Tibial nerve (tissue), 4 donors: ENCODE measurements around the gene NETO1. TPM values are rescaled to one million over a fixed set of nuclear protein-coding genes. Genes with fewer than 3 reads are reported as not detected.

ENCODE experiments used
- DNase-seq, 2 donors: peaks; one replicate each; pipeline ENCODE4 v3.0.0-alpha.2; 2019; ENCODE audit warnings: low spot score in 2 of 2
- H3K27ac ChIP-seq, 4 donors: fragments of 200-600 bp; sonication (generic) in 3 of 4; one replicate each; pipeline ENCODE4 v1.5.1; 2017 to 2019; ENCODE audit warnings: mild to moderate bottlenecking in 1 of 4
- H3K27me3 ChIP-seq, 2 donors: fragments of 200-600 bp; sonication (generic) in 1 of 2; one replicate each; pipeline versions ENCODE4 v1.5.1 to v1.6.0; 2017 to 2019
- H3K36me3 ChIP-seq, 3 donors: fragments of 200-600 bp; sonication (generic); one replicate each; pipeline ENCODE4 v1.5.1; 2018 to 2019
- H3K4me1 ChIP-seq, 4 donors: fragments of 200-600 bp; sonication (generic) in 3 of 4; one replicate each; pipeline ENCODE4 v1.5.1; 2017 to 2019
- H3K4me3 ChIP-seq, 4 donors: fragments of 200-600 bp; sonication (generic) in 3 of 4; one replicate each; pipeline ENCODE4 v1.5.1; 2017 to 2019; ENCODE audit warnings: mild to moderate bottlenecking in 1 of 4, moderate library complexity in 1 of 4
- H3K9me3 ChIP-seq, 4 donors: fragments of 200-600 bp; sonication (generic) in 3 of 4; one replicate each; pipeline ENCODE4 v1.5.1; 2017 to 2019
- CTCF ChIP-seq, 5 experiments: fragments of 200-600 bp in 3 of 5; fragments of 450-650 bp in 2 of 5; sonication (generic) in 3 of 5; IDR thresholded peaks; one replicate each; pipeline ENCODE4 v1.5.1; 2016 to 2019; ENCODE audit warnings: antibody characterized with exemption in 5 of 5, mild to moderate bottlenecking in 3 of 5, moderate library complexity in 2 of 5
- EP300 ChIP-seq, 2 donors: sonication (generic); formaldehyde crosslinking; IDR thresholded peaks; one replicate each; pipeline ENCODE4 v1.6.1; 2017; ENCODE audit warnings: antibody characterized with exemption in 2 of 2, mild to moderate bottlenecking in 1 of 2
- POLR2A ChIP-seq, 2 donors: fragments of 450-650 bp; IDR thresholded peaks; one replicate each; pipeline ENCODE4 v1.6.1; 2017; ENCODE audit warnings: antibody characterized with exemption in 2 of 2, mild to moderate bottlenecking in 2 of 2, moderate library complexity in 2 of 2
- WGBS, 2 donors: methylation state at CpG; one replicate each; pipeline ENCODE4 v1.1.5; 2018; 5-methylcytosine and 5-hydroxymethylcytosine counted together
- total RNA-seq, 4 donors: library from RNA; depleted of rRNA; stranded (reverse); fragments of >200 nt; gene quantifications; one replicate each; pipeline ENCODE4 v1.1.0, GENCODE V29; 2016

Gene NETO1
- total RNA-seq, 4 donors from 2014 or later: 0.59 to 14.7 (median 0.64) TPM

- no peak for TF ChIP-seq EP300 (IDR thresholded peaks at IDR 0.05)
- no peak for TF ChIP-seq CTCF (IDR thresholded peaks at IDR 0.05)
- TF ChIP-seq POLR2A (IDR thresholded peaks at IDR 0.05): no peak
These were observed 24.0 kb downstream of the NETO1 start for GRCh38 chr18:72843743-72844142.

GRCh38 chr18:72840109-72840508 lies 27.7 kb downstream of the NETO1 start:
- H3K36me3 ChIP-seq: no peaks in the 10 kb centered on the region
- no peak overlapping the region for H3K4me3 ChIP-seq
- H3K9me3 ChIP-seq: no peaks in the 10 kb centered on the region
- H3K27ac ChIP-seq: no peak overlapping the region
- 36 to 46% methylated on average over 4 of the region's 4 CpGs for WGBS, 2 donors
- no peaks in the 10 kb centered on the region for H3K27me3 ChIP-seq
- H3K4me1 ChIP-seq: no peaks in the 10 kb centered on the region
- TF ChIP-seq EP300 (IDR thresholded peaks at IDR 0.05) (no peak), CTCF (IDR thresholded peaks at IDR 0.05) (no peak), POLR2A (IDR thresholded peaks at IDR 0.05) (no peak)
- no peak for DNase-seq

More at GRCh38 chr18:72843743-72844142, 24.0 kb downstream of the NETO1 start:
- H3K4me1 ChIP-seq: no peaks in the 10 kb centered on the region
- 81 to 85% methylated on average over 8 of the region's 8 CpGs for WGBS, 2 donors
- no peaks in the 10 kb centered on the region for H3K36me3 ChIP-seq
- H3K27me3 ChIP-seq: no peaks in the 10 kb centered on the region
- peaks cover 0 to 4% (median 0%) of the 10 kb centered on the region in 4 donors for H3K9me3 ChIP-seq
- H3K27ac ChIP-seq: no peak overlapping the region
- H3K4me3 ChIP-seq: no peak overlapping the region
- DNase-seq: no peak

- TF ChIP-seq CTCF (IDR thresholded peaks at IDR 0.05): no peak
- no peak for TF ChIP-seq EP300 (IDR thresholded peaks at IDR 0.05)
- H3K4me1 ChIP-seq: no peaks in the 10 kb centered on the region
- H3K27ac ChIP-seq: no peak overlapping the region
- no peaks in the 10 kb centered on the region for H3K9me3 ChIP-seq
- no peak for DNase-seq
- WGBS, 2 donors: 85 to 88% methylated on average over 3 of the region's 3 CpGs
- no peaks in the 10 kb centered on the region for H3K27me3 ChIP-seq
- H3K4me3 ChIP-seq: no peak overlapping the region
- H3K36me3 ChIP-seq: no peaks in the 10 kb centered on the region
These were observed 33.1 kb downstream of the NETO1 start for GRCh38 chr18:72834731-72835130.

GRCh38 chr18:72833471-72833870 lies 34.3 kb downstream of the NETO1 start:
- Histone ChIP-seq H3K27ac (no peak overlapping the region), H3K9me3 (no peaks in the 10 kb centered on the region), H3K4me1 (no peaks in the 10 kb centered on the region), H3K27me3 (no peaks in the 10 kb centered on the region), H3K36me3 (no peaks in the 10 kb centered on the region), H3K4me3 (no peak overlapping the region)
- WGBS, 2 donors: 92 to 93% methylated on average over 7 of the region's 7 CpGs
- DNase-seq: no peak
- TF ChIP-seq POLR2A (IDR thresholded peaks at IDR 0.05): no peak
- TF ChIP-seq CTCF (IDR thresholded peaks at IDR 0.05): no peak
- TF ChIP-seq EP300 (IDR thresholded peaks at IDR 0.05): no peak

- no peak overlapping the region for H3K27ac ChIP-seq
- H3K4me3 ChIP-seq: no peak overlapping the region
- no peaks in the 10 kb centered on the region for H3K36me3 ChIP-seq
- no peak for DNase-seq
- no peaks in the 10 kb centered on the region for H3K9me3 ChIP-seq
- no peaks in the 10 kb centered on the region for H3K4me1 ChIP-seq
- 20 to 39% methylated on average over 10 of the region's 10 CpGs for WGBS, 2 donors
- no peak for TF ChIP-seq CTCF (IDR thresholded peaks at IDR 0.05)
- no peak for TF ChIP-seq POLR2A (IDR thresholded peaks at IDR 0.05)
- no peak for TF ChIP-seq EP300 (IDR thresholded peaks at IDR 0.05)
- H3K27me3 ChIP-seq: no peaks in the 10 kb centered on the region
These were observed 37.7 kb downstream of the NETO1 start for GRCh38 chr18:72830109-72830508.
